Gastroesophageal sphincter (tissue), 4 donors: ENCODE results near the gene CRY2. TPM values are rescaled to one million over a fixed set of nuclear protein-coding genes. Genes with fewer than 3 reads are reported as not detected.
"Not testable (repeated sequence)": the region's sequence is repeated elsewhere in the genome, so short reads cannot be mapped to it uniquely, and the experiment has no call there.

ENCODE experiments used
- ATAC-seq: fragments of 150-250 bp; one replicate; pipeline ENCODE4 v1.9.1; 2016; ENCODE audit warnings: mild to moderate bottlenecking, moderate library complexity
- H3K27ac ChIP-seq, 4 donors: fragments of 200-600 bp; sonication (generic) in 3 of 4; 1 replicate in 3 of 4; 2 replicates in 1 of 4; pipeline ENCODE4 v1.5.1; 2016 to 2019
- H3K27me3 ChIP-seq: fragments of 200-600 bp; sonication (generic); one replicate; pipeline ENCODE4 v1.5.1; 2019
- H3K36me3 ChIP-seq, 2 donors: fragments of 200-600 bp; sonication (generic); one replicate each; pipeline ENCODE4 v1.5.1; 2019; ENCODE audit warnings: control low read depth in 1 of 2
- H3K4me1 ChIP-seq, 3 donors: fragments of 200-600 bp; sonication (generic); 1 replicate in 2 of 3; 2 replicates in 1 of 3; pipeline ENCODE4 v1.5.1; 2016 to 2019; ENCODE audit warnings: control low read depth in 2 of 3
- H3K4me3 ChIP-seq, 2 donors: fragments of 200-600 bp; sonication (generic); one replicate each; pipeline ENCODE4 v1.5.1; 2019; ENCODE audit warnings: mild to moderate bottlenecking in 1 of 2, moderate library complexity in 1 of 2
- H3K9me3 ChIP-seq, 3 donors: fragments of 200-600 bp; sonication (generic); one replicate each; pipeline ENCODE4 v1.5.1; 2017 to 2019; ENCODE audit warnings: control low read depth in 2 of 3
- EP300 ChIP-seq: sonication (generic); formaldehyde crosslinking; IDR thresholded peaks from one replicate; pipeline ENCODE4 v1.6.1; 2017; ENCODE audit warnings: antibody characterized with exemption, mild to moderate bottlenecking
- POLR2A ChIP-seq, 2 donors: fragments of 450-650 bp; IDR thresholded peaks; one replicate each; pipeline ENCODE4 v1.6.1; 2017; ENCODE audit warnings: antibody characterized with exemption in 2 of 2, mild to moderate bottlenecking in 2 of 2, moderate library complexity in 1 of 2
- POLR2AphosphoS5 ChIP-seq: sonication (generic); formaldehyde crosslinking; IDR thresholded peaks from one replicate; pipeline ENCODE4 v1.6.1; 2017; ENCODE audit warnings: antibody characterized with exemption
- WGBS, 2 donors: methylation state at CpG; one replicate each; pipeline ENCODE4 v1.1.5; 2018; ENCODE audit warnings: low coverage in 1 of 2; 5-methylcytosine and 5-hydroxymethylcytosine counted together
- total RNA-seq, 4 donors: library from RNA; depleted of rRNA; stranded (reverse); fragments of >200 nt; gene quantifications; one replicate each; pipeline ENCODE4 v1.1.0, GENCODE V29; 2016
- TF ChIP-seq, protein P1 (sequence below), 4 experiments: fragments of 200-600 bp in 2 of 4; fragments of 450-650 bp in 2 of 4; sonication (generic) in 1 of 4; IDR thresholded peaks; one replicate each; pipeline ENCODE4 v1.5.1; 2017 to 2019; ENCODE audit warnings: antibody characterized with exemption in 4 of 4, mild to moderate bottlenecking in 2 of 4, moderate library complexity in 2 of 4

CRY2 gene
- total RNA-seq, 4 donors from 2014 or later = 38.8 to 82.0 (median 47.7) TPM

GRCh38 chr11:45818961-45819605 is 28.2 kb upstream of the CRY2 start:
- Histone ChIP-seq H3K4me1 (no peaks in the 10 kb centered on the region), H3K9me3 (no peaks in the 10 kb centered on the region), H3K36me3 (no peaks in the 10 kb centered on the region), H3K27me3 (no peaks in the 10 kb centered on the region), H3K27ac (no peak overlapping the region), H3K4me3 (no peak overlapping the region)
- WGBS, 2 donors = 67 to 75% methylated on average over 3 of the region's 6 CpGs
- ATAC-seq = no peak
- TF ChIP-seq, protein P1, sequence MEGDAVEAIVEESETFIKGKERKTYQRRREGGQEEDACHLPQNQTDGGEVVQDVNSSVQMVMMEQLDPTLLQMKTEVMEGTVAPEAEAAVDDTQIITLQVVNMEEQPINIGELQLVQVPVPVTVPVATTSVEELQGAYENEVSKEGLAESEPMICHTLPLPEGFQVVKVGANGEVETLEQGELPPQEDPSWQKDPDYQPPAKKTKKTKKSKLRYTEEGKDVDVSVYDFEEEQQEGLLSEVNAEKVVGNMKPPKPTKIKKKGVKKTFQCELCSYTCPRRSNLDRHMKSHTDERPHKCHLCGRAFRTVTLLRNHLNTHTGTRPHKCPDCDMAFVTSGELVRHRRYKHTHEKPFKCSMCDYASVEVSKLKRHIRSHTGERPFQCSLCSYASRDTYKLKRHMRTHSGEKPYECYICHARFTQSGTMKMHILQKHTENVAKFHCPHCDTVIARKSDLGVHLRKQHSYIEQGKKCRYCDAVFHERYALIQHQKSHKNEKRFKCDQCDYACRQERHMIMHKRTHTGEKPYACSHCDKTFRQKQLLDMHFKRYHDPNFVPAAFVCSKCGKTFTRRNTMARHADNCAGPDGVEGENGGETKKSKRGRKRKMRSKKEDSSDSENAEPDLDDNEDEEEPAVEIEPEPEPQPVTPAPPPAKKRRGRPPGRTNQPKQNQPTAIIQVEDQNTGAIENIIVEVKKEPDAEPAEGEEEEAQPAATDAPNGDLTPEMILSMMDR (IDR thresholded peaks at IDR 0.05) = no peak
- TF ChIP-seq POLR2A (IDR thresholded peaks at IDR 0.05) = no peak
- no peak for TF ChIP-seq POLR2AphosphoS5
- no peak for TF ChIP-seq EP300

- Histone ChIP-seq H3K27me3 (no peaks in the 10 kb centered on the region), H3K4me1 (no peaks in the 10 kb centered on the region), H3K27ac (no peak overlapping the region), H3K9me3 (no peaks in the 10 kb centered on the region), H3K4me3 (no peak overlapping the region), H3K36me3 (no peaks in the 10 kb centered on the region)
- ATAC-seq = no peak
- WGBS, 2 donors = 82 to 100% methylated on average over 1 to 5 of the region's 5 CpGs
- TF ChIP-seq POLR2A (IDR thresholded peaks at IDR 0.05) (no peak), EP300 (no peak)
Observed at GRCh38 chr11:45820211-45820857, 26.9 kb upstream of the CRY2 start.

DNA sequence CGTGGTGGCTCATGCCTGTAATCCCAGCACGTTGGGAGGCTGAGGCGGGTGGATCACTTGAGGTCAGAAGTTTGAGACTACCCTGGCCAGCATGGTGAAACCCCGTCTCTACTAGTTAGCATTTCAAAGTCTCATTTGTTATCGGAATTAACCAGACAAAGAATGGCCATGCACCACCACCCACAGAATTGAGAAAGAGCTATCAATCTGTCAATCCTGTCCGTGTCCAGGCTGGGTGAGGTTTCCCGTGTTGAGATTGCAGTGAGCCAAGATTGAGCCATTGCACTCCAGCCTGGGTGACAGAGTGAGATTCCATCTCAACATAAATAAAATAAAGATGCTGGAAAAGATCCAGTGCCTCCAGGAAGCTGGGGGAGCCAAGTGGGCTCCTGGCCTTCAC is 20.8 kb upstream of the CRY2 start:
- H3K9me3 ChIP-seq, H3K36me3 ChIP-seq, H3K4me3 ChIP-seq, H3K27ac ChIP-seq, ATAC-seq, H3K4me1 ChIP-seq: not testable (repeated sequence)
- 35 to 57% methylated on average over 3 to 4 of the region's 7 CpGs for WGBS, 2 donors
- peaks cover 17% of the 10 kb centered on the region for H3K27me3 ChIP-seq

- 91 to 94% methylated on average over 4 of the region's 4 CpGs for WGBS, 2 donors
- H3K36me3 ChIP-seq = no peaks in the 10 kb centered on the region
- ATAC-seq = no peak
- no peaks in the 10 kb centered on the region for H3K9me3 ChIP-seq
- H3K27ac ChIP-seq = no peak overlapping the region
- peaks cover 17% of the 10 kb centered on the region for H3K27me3 ChIP-seq
- TF ChIP-seq EP300 = no peak
- TF ChIP-seq, protein P1 (IDR thresholded peaks at IDR 0.05) = no peak
- TF ChIP-seq POLR2AphosphoS5 = no peak
- TF ChIP-seq POLR2A (IDR thresholded peaks at IDR 0.05) = no peak
- H3K4me3 ChIP-seq = no peak overlapping the region
- no peaks in the 10 kb centered on the region for H3K4me1 ChIP-seq
Observed at GRCh38 chr11:45827123-45827522, 20.2 kb upstream of the CRY2 start.

GRCh38 chr11:45828996-45829395 is 18.3 kb upstream of the CRY2 start:
- 67% methylated on average over 2 to 4 of the region's 4 CpGs for WGBS, 2 donors
- peaks cover 23% of the 10 kb centered on the region for H3K27me3 ChIP-seq
- no peak overlapping the region for H3K27ac ChIP-seq
- no peaks in the 10 kb centered on the region for H3K36me3 ChIP-seq
- no peak overlapping the region for H3K4me3 ChIP-seq
- TF ChIP-seq POLR2A (IDR thresholded peaks at IDR 0.05) = no peak
- TF ChIP-seq EP300 = no peak
- no peaks in the 10 kb centered on the region for H3K9me3 ChIP-seq
- ATAC-seq = no peak
- H3K4me1 ChIP-seq = no peaks in the 10 kb centered on the region

DNA sequence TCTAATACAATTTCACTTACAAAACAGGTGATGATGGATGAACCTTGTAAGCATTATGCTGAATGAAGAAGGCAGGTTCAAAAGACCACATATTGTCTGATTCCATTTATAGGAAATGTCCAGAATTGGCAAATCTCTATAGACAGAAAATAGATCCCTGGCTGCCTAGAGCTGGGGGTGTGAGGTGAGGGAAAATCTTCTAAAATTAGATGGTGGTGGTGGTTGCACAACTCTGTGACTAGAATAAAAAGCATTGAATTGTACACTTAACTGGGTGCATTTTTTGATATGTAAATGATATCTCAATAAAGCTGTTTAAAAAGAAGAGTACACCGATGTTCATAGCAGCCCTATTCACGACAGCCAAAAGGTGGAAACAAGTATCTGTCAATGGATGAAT is 16.7 kb upstream of the CRY2 start:
- H3K27me3 ChIP-seq = peaks cover 26% of the 10 kb centered on the region
- no peaks in the 10 kb centered on the region for H3K9me3 ChIP-seq
- no peak overlapping the region for H3K4me3 ChIP-seq
- no peaks in the 10 kb centered on the region for H3K4me1 ChIP-seq
- ATAC-seq = no peak
- no peak overlapping the region for H3K27ac ChIP-seq
- no peak for TF ChIP-seq EP300
- TF ChIP-seq, protein P1 (IDR thresholded peaks at IDR 0.05) = no peak
- no peak for TF ChIP-seq POLR2AphosphoS5
- TF ChIP-seq POLR2A (IDR thresholded peaks at IDR 0.05) = no peak
- WGBS, 2 donors = 83 to 84% methylated on average over 2 of the region's 2 CpGs
- H3K36me3 ChIP-seq = no peaks in the 10 kb centered on the region
